Body of pancreas (tissue), 4 donors: ENCODE data around the gene CHMP4B.

ENCODE experiments used
- CTCF ChIP-seq, 7 experiments: fragments of 450-650 bp in 4 of 7; fragments of 200-600 bp in 3 of 7; sonication (generic) in 3 of 7; IDR thresholded peaks; one replicate each; pipeline ENCODE4 v1.5.1; 2016 to 2019; ENCODE audit warnings: antibody characterized with exemption in 7 of 7
- POLR2A ChIP-seq, 3 donors: fragments of 450-650 bp; IDR thresholded peaks; one replicate each; pipeline ENCODE4 v1.6.1; 2016; ENCODE audit warnings: antibody characterized with exemption in 3 of 3, mild to moderate bottlenecking in 2 of 3

- TF ChIP-seq CTCF (IDR thresholded peaks at IDR 0.05) (no peak), POLR2A (IDR thresholded peaks at IDR 0.05) (no peak)
Observed at GRCh38 chr20:33791021-33791420, 20.1 kb upstream of the CHMP4B start.
